GM12875 (cell line): ENCODE data around the gene SUCLG2.
A peak's percentile ranks its signal among the peaks of the same experiment; 100 is the strongest.

Experiments
- H3K4me3 ChIP-seq: one replicate; pipeline ENCODE4 v1.5.1; 2011; ENCODE audit warnings: low read depth, low read length, control low read depth
- TF ChIP-seq, protein P1 (sequence below): IDR thresholded peaks from 2 replicates; pipeline ENCODE4 v1.5.1; 2011; ENCODE audit warnings: low read depth, mild to moderate bottlenecking, control low read depth, inconsistent platforms, low read length, moderate library complexity, borderline replicate concordance; ENCODE audit not compliant: insufficient read depth

Gene SUCLG2

GRCh38 chr3:67357610-67358458, 296.6 kb downstream of the SUCLG2 start:
- TF ChIP-seq, protein P1, sequence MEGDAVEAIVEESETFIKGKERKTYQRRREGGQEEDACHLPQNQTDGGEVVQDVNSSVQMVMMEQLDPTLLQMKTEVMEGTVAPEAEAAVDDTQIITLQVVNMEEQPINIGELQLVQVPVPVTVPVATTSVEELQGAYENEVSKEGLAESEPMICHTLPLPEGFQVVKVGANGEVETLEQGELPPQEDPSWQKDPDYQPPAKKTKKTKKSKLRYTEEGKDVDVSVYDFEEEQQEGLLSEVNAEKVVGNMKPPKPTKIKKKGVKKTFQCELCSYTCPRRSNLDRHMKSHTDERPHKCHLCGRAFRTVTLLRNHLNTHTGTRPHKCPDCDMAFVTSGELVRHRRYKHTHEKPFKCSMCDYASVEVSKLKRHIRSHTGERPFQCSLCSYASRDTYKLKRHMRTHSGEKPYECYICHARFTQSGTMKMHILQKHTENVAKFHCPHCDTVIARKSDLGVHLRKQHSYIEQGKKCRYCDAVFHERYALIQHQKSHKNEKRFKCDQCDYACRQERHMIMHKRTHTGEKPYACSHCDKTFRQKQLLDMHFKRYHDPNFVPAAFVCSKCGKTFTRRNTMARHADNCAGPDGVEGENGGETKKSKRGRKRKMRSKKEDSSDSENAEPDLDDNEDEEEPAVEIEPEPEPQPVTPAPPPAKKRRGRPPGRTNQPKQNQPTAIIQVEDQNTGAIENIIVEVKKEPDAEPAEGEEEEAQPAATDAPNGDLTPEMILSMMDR, result peak; percentile 59; the same call in 1 of the 2 replicates

DNA sequence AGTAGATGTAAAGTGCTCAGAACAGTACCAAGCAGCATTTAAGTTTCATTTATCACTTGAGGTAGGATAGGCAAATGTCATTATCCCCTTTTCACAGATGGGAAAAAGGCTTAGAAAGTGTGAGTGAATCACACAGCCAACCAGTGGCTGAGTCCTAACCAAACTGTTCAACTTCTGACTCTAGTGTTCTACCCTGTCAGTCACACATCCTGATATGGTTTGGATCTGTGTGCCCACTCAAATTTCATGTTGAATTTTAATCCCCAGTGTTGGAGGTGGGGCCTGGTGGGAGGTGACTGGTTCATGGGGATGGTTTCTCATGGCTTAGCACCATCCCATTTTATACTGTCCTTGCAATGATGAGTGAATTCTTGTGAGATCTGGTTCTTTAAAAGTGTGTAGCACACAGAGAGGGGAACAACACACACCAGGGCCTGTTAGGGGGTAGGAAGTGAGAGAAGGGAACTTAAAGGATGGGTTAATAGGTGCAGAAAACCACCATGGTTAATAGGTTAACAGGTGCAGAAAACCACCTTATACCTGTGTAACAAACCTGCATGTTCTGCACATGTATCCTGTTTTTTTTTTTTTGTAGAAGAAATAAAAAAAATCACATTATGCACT, 304.7 kb downstream of the SUCLG2 start:
- TF ChIP-seq, protein P1, result no peak
- H3K4me3 ChIP-seq, result no peak overlapping the region

More at GRCh38 chr3:67357610-67358458, 296.6 kb downstream of the SUCLG2 start:
- no peak overlapping the region for H3K4me3 ChIP-seq

DNA sequence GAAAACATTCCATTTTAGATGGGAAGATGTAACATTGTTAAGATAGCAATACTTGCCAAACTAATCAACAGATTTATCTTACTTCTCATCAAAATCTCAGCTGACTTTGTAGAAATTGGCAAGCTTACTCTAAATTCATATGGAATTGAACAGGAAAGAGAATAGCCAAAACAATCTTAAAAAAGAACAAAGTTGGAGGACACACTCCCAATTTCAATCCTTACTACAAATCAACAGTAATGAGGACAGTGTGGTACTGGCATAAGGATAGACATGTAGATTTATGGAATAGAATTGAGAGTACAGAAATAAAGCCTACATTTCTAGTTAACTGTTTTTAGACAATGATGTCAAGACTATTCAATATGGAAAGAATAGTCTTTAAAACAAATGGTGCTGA, 308.3 kb downstream of the SUCLG2 start:
- H3K4me3 ChIP-seq, result no peak overlapping the region
- TF ChIP-seq, protein P1, result no peak

- H3K4me3 ChIP-seq, result no peak overlapping the region
Observed at GRCh38 chr3:67335813-67336212, 318.6 kb downstream of the SUCLG2 start.

GRCh38 chr3:67334588-67334987, 319.8 kb downstream of the SUCLG2 start:
- H3K4me3 ChIP-seq, result no peak overlapping the region
- TF ChIP-seq, protein P1, result no peak

More at GRCh38 chr3:67335813-67336212, 318.6 kb downstream of the SUCLG2 start:
- TF ChIP-seq, protein P1, result no peak

DNA sequence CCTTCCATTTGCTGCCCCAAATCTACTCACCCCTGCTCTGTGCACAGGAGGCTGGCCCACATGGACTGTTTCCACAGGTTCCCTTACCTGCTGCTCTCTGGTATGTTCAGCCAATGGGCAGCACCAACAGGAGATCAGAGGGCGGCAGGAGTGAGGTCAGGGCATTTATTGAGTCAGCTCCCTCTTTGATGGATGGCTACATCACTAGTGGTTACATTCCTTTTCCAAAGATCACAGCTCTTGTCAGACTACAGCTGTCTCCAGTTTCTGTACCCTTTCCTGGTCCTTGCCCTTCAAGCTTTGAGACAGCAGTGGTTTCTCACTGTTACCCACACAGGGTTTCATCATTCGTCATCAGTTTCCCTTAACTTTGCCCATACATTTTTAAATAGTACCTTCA, 325.1 kb downstream of the SUCLG2 start:
- no peak overlapping the region for H3K4me3 ChIP-seq
- TF ChIP-seq, protein P1, result no peak
